ENCODE measurements around the gene PAOX.

DNA sequence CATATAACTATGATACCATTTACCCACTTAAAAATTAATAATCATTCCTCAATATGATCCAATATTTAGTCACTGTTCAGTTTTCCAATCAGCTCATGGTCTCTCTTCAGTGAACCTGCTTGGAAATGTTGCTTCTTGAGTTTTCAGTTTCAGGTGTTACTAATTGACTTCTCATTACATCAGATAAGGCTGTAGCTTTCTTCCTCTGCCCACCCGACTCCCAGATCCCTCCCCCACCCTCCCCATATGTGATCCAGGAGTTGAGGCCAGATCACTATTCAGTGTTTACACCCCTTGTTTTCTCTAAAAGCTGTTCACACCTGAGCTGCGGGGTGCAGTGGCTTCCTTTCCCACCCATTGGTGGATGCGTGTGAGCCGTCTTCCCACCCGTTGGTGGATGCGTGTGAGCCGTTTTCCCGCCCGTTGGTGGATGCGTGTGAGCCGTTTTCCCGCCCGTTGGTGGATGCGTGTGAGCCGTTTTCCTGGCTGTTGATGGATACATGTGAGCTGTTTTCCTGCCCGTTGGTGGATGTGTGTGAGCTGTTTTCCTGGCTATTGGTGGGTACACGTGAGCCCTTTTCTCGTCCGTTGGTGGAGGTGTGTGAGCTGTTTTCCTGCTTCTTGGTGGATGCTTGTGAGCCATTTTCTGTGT, 11.7 kb downstream of the PAOX start:
- TF ChIP-seq BRF1 (IDR thresholded peaks at IDR 0.05; ENCODE audit: borderline replicate concordance, extremely low read depth, insufficient read length) (no peak), SRSF7 (optimal IDR thresholded peaks at IDR 0.05; ENCODE audit: low read depth, low read length) (no peak), NCOA6 (IDR thresholded peaks at IDR 0.05) (no peak), POLR2A (conservative IDR thresholded peaks at IDR 0.05) (no peak), CTBP1 (IDR thresholded peaks at IDR 0.05; ENCODE audit: borderline replicate concordance) (no peak), PHF8 (IDR thresholded peaks at IDR 0.05; ENCODE audit: borderline replicate concordance, low read length) (no peak), ZNF507 (tag; conservative IDR thresholded peaks at IDR 0.05) (no peak), CTCF (IDR thresholded peaks at IDR 0.05 in 2 of 3, conservative IDR thresholded peaks at IDR 0.05 in 1 of 3; ENCODE audit: insufficient read depth in 2 of 3, low read depth in 1 of 3, low read length in 3 of 3) (no peak), CREB1 (IDR thresholded peaks at IDR 0.05) (no peak), CREB1 (CRISPR knock-in tag; IDR thresholded peaks at IDR 0.05) (no peak)
- TF ChIP-seq, protein P1, sequence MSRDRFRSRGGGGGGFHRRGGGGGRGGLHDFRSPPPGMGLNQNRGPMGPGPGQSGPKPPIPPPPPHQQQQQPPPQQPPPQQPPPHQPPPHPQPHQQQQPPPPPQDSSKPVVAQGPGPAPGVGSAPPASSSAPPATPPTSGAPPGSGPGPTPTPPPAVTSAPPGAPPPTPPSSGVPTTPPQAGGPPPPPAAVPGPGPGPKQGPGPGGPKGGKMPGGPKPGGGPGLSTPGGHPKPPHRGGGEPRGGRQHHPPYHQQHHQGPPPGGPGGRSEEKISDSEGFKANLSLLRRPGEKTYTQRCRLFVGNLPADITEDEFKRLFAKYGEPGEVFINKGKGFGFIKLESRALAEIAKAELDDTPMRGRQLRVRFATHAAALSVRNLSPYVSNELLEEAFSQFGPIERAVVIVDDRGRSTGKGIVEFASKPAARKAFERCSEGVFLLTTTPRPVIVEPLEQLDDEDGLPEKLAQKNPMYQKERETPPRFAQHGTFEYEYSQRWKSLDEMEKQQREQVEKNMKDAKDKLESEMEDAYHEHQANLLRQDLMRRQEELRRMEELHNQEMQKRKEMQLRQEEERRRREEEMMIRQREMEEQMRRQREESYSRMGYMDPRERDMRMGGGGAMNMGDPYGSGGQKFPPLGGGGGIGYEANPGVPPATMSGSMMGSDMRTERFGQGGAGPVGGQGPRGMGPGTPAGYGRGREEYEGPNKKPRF (IDR thresholded peaks at IDR 0.05; ENCODE audit: low read depth, low read length): no peak
- TF ChIP-seq, protein P2, sequence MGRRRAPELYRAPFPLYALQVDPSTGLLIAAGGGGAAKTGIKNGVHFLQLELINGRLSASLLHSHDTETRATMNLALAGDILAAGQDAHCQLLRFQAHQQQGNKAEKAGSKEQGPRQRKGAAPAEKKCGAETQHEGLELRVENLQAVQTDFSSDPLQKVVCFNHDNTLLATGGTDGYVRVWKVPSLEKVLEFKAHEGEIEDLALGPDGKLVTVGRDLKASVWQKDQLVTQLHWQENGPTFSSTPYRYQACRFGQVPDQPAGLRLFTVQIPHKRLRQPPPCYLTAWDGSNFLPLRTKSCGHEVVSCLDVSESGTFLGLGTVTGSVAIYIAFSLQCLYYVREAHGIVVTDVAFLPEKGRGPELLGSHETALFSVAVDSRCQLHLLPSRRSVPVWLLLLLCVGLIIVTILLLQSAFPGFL (CRISPR knock-in tag; IDR thresholded peaks at IDR 0.05): no peak
- TF ChIP-seq, protein P3, sequence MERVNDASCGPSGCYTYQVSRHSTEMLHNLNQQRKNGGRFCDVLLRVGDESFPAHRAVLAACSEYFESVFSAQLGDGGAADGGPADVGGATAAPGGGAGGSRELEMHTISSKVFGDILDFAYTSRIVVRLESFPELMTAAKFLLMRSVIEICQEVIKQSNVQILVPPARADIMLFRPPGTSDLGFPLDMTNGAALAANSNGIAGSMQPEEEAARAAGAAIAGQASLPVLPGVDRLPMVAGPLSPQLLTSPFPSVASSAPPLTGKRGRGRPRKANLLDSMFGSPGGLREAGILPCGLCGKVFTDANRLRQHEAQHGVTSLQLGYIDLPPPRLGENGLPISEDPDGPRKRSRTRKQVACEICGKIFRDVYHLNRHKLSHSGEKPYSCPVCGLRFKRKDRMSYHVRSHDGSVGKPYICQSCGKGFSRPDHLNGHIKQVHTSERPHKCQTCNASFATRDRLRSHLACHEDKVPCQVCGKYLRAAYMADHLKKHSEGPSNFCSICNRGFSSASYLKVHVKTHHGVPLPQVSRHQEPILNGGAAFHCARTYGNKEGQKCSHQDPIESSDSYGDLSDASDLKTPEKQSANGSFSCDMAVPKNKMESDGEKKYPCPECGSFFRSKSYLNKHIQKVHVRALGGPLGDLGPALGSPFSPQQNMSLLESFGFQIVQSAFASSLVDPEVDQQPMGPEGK (CRISPR knock-in tag; IDR thresholded peaks at IDR 0.05; ENCODE audit: borderline replicate concordance): no peak
- TF ChIP-seq, protein P4, sequence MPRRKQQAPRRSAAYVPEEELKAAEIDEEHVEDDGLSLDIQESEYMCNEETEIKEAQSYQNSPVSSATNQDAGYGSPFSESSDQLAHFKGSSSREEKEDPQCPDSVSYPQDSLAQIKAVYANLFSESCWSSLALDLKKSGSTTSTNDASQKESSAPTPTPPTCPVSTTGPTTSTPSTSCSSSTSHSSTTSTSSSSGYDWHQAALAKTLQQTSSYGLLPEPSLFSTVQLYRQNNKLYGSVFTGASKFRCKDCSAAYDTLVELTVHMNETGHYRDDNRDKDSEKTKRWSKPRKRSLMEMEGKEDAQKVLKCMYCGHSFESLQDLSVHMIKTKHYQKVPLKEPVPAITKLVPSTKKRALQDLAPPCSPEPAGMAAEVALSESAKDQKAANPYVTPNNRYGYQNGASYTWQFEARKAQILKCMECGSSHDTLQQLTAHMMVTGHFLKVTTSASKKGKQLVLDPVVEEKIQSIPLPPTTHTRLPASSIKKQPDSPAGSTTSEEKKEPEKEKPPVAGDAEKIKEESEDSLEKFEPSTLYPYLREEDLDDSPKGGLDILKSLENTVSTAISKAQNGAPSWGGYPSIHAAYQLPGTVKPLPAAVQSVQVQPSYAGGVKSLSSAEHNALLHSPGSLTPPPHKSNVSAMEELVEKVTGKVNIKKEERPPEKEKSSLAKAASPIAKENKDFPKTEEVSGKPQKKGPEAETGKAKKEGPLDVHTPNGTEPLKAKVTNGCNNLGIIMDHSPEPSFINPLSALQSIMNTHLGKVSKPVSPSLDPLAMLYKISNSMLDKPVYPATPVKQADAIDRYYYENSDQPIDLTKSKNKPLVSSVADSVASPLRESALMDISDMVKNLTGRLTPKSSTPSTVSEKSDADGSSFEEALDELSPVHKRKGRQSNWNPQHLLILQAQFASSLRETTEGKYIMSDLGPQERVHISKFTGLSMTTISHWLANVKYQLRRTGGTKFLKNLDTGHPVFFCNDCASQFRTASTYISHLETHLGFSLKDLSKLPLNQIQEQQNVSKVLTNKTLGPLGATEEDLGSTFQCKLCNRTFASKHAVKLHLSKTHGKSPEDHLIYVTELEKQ (CRISPR knock-in tag; IDR thresholded peaks at IDR 0.05): no peak

Data from K562 (cell line).